HG03354 (cell line): Measurements from ENCODE around the gene HOXD13.

ENCODE experiments used
- ATAC-seq: cut with Tn5 transposase; IDR thresholded peaks from one replicate; pipeline ENCODE4 v1.9.1; 2021; ENCODE audit warnings: mild to moderate bottlenecking; ENCODE audit not compliant: unreplicated experiment, poor library complexity, severe bottlenecking

The HOXD13 gene

DNA sequence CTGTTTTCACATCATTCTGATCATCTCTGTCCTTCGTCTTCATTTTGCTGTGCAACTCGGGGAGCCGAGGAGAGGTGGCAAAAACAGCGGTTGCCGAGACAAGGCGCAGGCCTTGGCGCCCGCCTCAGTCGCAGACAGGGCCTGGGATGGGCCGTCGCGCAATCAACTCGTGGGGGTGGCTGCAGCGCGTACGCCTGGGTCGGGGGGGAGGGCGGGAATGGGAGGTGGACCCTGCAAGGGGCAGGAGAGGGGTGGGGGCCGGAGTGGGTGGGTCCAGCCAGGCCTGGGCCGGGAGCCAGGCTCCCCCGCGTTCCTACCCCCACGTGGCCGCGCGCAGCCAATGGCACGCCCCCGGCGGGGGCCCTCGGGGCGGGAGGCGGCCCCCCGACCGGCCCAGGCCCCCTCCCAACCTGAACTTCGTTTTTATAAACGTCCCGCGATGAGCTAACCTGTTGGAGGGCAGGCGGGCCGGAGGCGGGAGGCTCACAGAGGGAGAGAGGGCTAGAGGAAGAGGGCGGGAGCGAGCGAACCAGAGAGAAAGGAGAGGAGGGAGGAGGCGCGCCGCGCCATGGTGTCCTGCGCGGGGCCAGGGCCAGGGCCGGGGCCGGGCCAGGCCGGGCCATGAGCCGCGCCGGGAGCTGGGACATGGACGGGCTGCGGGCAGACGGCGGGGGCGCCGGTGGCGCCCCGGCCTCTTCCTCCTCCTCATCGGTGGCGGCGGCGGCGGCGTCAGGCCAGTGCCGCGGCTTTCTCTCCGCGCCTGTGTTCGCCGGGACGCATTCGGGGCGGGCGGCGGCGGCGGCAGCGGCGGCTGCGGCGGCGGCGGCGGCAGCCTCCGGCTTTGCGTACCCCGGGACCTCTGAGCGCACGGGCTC, at the start of gene HOXD13:
TSS of gene HOXD13 (plus strand) at position 452 of the 875 bp plus-strand sequence. CDS start at position 622, 170 bp downstream.
- no peak for ATAC-seq

DNA sequence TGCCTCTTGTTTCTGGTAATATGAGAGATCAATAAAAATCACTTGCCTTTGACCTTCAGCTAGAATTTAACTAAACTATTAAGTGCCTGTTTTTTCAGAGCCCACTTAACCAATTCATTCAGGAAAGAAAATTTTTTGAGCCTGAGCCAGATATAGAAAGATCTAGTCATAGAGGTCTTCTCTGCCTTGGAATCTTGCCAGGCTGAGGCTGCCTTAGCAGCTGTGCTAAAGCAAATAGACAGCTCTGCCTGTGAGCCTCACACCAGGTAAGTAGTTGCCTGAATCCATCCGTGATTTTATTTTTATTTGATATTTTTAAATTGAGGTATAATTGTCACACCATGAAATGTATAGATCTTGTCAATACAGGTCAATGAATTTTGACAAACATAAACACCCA, 36.1 kb upstream of the HOXD13 start:
- ATAC-seq = no peak

DNA sequence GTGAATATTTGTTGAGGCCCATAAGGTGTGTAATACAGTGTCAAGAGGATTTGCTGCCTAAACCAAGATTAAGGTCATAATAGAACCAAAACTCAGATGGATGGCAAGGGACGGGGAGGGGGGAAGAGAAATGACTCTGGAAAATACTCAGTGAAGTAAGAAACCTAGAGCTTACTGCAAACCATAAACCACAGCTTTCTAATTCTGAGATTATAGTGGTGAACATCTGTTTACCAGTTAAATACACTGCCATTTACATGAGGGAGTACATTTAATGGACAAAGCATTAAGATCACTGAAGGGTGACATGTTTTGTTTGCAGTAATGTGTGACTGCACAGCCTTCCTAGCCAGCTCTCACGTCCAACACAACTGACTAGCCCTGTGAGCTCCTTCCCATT, 28.6 kb upstream of the HOXD13 start:
- no peak for ATAC-seq

DNA sequence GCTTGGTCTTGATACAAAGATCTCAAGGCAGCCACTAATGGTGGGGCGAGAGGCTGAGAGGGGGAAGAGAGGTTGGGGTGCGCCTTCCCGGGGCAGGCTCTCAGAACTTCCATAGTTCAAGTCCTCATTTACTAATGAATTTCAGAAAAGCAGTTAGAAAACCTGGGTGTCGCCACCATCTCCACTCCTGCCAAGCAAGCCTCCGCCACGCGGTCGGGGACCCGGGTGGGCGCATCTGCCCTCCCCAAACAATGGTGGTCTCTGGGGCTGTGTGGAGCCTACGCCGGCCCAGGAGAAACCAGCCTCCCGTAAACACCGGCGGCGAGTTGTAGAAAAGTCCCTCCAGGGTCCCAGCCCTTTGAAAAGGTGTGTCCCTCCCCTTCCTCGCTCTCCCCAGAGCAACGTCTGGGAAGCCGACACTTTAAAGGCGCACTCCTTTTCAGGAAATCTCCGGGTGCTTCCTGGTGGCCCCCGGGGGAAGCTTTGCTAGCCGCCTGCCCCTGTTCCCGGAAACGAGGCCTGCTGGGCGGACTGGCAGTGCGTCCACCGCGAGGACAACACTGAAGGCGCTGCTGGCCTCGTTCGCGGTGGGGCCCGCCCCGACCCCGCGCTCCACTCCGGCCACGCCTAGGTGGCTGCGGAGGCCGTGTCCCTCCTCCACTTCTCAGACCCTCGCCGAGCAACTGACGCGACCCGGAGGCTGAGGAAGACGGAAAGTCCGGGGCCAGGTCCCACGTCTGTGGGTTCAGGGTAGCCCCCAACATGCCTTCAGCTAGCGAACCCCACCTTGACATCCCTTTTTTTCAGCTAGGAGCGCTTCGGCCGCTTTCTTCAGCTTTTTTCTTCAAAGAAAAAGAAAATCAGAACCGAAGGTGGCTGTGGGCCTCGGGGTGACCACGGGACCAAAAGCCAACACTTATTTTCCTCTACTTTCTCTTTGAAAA, 25.6 kb upstream of the HOXD13 start:
- no peak for ATAC-seq

DNA sequence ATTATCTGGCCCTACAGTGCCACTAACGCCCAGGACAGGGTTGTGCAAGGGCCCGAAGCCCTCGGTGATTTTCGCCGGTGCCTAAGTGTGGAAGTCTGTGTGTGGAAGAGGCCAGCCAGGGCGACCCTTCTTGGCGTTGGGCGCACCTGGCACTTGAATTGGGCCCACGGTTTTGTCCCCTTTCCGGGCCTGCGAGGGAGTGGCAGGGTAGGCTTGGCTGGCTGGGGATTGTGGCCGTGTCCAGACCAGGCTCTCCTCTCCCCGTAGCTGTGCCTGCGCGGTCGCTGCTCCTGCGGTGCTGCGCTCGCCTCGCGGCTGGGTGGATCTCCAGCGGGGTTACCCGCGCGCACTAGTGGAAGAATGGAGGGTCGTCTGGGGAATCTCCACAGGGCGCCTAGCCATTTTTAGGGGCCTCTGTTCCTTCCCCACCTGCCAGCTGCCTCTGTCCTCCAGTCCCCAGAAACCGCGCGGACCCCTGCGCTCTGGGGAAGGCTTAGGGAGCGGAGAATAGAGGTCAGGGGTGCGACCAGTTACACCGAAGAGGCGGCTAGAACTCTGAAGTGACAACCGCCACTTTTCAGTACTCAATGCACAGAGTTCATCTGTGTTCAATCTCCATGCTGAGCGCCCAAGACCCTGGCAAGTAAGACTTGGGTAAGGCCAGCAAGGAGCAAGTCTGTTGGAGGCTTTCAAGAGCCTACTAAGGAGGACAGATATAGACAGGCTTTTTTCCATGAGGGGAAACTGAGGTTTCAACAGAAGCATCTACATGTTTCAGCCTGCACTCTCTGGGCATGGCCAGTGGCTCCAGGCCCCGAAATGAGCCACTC, 24.7 kb upstream of the HOXD13 start:
- no peak for ATAC-seq

DNA sequence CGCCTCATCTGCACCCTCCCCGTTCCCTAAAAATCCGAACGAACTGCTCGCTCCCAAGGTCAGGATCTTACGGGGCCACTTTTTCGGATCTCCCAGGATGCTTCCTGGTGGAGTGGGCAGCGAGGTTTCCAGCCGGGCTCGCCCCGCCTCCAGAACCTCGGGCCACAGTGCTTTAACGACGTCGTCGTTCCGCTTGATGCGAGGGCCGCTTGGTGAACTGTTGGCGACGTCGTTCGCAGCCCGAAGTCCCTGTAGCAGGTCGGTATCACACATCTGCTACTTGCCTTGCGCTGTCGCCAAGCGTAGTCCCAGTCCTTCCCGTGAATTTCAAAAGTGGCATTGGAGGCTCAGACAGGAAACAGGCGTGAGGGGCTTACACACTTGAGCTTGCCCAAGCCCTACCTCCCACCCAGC, 24.1 kb upstream of the HOXD13 start:
- ATAC-seq = no peak

DNA sequence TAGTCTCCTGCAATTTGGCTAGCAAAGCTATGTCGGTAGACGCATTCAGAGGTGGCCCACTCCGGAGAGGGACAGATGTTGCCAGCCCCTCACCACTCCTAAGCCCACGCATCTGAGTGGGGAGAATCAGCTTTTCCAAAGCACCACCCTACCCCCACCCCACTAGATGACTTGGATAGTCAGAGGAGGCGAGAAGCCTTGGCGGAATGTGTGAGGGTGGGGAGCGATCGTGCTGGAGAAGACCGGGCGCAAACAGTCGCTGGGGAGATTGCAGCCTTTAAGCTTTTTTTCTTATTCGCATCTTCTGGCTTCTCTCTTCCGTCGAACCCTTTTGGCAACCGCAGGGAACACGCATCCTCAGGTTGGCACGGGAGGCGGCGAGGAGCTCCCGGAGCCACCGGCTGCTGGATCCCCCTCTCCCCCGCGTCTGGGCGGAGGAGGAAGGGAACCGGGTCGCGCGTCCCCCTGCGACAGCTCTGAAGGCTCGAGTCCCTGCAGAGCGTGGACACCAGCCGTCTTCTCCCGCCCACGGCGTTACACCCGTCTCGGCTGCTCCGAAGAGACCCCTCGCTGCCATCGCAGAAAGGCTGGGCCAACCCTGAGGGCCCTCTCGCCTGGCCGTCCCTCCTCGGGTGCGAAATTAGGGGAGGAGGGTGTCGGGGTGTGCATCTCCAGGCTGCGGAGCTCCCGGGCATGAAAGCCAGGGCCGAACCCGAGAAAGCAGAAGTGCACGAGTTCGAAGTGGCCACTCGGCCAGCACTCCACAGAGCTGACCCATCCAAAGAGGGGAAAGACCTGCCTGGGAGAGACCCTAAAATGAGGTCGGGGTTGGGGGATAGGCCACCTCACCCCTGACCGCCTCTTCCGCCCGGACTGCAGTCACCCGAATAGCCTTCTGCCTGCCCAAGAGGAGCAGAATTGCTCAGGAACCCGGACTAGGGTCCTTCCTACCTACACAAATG, 20.9 kb upstream of the HOXD13 start:
- no peak for ATAC-seq

DNA sequence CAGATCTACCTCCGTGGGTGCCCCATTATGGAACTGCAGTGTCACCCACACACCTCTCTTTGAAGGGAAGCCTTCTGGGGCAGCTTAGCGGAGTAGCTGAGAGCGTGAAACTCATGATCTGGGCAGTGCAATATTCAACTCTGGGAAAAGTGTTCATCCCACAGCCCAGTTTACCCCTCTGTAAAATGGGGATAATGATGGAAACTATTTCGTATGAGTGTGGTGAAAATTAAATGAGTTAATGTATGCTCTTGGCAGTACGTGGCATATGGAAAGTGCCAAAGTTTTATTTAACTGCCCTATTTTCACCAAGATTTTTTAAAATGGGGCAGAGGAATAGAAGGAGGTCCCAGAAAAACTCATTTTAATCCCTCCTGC, 20.2 kb upstream of the HOXD13 start:
- ATAC-seq = no peak

DNA sequence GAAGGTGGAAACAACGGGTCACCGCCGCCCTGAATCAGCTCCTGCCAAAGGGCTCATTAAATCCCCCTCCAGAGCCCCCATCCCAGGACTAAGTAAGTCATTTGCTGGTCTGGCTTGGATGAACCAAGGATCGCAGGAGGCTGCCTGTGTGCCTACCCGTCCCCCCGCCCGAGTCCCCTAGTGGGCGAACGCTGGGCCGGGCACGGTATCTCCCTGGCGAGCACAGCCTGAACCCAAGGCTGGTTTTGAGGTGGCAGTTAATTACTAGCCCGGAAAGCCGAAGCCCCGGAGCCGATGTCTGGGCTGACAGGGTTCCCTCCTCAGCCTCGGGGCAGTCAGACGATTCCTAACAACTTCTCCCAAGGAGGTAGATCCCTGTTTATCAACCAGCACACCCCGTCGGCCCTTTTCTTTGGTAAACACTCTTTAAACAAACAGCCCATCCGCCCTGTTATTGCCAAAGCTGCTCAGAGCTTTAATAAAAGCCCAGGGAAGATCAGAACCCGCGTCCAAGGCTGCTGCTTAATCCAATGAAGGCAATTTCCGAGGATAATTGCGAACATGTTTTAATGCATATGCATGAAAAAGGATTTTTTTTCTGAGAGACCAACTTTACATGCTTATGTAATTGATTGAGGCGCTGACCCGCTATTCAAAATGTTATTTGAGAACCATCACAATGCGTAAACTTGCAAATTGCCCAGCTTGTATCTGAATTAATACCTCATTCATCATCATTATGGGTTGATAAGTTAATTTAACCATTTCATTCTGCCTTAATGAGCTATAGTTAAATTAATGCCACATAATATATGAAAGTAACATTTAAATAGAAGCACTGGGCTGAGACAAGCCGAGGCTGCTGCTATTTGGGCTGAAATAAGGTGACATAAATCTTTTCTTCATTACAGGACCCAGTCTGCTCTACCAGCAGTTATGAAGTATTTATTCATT, 19.3 kb upstream of the HOXD13 start:
- ATAC-seq = no peak

DNA sequence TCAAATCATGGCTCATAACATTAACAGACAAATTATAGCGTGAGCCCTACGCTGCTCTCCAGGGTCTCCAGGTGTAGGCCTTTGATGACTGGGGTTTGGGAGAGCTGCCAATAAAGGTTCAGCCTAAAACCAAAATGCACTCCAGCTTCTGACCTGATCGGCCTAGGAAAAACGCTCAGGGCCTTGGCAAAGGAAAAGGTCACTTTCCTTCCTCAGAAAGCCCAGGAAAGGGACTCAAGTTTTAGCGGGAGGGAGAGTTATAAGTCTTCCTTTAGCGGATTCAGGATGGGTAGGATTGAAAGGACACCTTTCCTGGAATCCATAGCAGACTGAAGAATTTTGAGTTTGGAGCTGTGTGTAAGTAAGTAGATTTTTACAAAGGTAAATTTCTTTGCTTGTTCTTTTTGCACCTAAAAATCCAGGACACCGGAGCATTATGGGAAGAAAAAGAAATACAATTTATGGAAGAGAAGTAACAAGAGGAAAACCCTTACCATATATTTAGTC, 17.5 kb upstream of the HOXD13 start:
- ATAC-seq = no peak

DNA sequence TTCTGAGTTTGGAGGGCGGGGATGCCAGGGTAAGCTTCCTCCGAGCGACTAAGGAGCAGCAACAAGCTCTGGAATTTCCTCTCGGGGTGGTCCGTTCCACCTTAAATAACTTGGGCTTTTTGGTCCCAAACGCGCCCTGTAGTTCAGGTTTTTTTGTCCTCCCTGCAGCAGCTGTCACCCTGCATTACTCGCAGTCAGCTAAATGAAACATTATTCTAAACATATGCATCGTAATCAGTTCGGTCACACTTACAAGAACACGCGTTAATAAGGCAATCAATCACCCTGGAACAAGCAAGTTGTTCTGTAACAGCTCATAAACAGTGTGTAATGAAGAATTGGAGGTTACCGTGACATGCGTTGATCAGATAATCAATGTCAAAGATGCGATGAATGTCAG, 17.0 kb upstream of the HOXD13 start:
- ATAC-seq = no peak

DNA sequence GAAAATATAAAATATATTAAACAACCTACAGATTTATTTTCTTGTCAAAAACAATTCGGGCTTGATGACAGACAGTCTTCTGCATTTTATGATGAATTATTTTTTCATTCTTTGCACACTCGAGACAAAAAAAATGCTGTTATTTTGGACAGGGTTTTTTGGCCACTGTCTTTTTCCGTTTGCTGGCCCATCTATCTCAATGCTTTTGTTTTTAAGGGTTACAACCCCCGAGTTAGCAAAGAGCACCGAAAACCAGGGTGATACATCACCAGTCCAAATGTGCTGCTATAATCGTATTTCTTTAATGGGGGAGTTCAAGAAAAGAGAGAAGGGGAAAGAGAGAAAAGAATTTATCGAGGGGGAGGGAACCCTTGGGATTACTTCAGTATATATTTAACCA, 16.5 kb upstream of the HOXD13 start:
- ATAC-seq = no peak

DNA sequence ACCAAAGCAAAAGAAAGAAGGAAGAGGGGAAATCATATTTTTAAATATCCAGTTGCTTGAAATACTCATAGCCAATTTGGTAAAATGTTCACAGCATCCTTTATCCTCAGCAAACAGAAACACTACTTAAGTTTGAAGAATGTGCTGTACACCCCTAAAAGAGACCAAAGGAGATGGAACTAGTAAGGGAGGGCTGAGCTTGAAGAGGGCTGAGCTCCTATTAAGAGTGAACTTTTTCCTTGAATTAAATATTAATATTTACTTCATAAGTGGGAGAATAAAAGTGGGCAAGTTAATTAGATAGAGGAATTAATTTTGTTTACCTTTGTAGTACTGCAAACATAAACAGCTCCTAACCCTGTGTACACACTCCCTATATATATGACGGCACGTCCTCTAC, 15.7 kb upstream of the HOXD13 start:
- no peak for ATAC-seq

DNA sequence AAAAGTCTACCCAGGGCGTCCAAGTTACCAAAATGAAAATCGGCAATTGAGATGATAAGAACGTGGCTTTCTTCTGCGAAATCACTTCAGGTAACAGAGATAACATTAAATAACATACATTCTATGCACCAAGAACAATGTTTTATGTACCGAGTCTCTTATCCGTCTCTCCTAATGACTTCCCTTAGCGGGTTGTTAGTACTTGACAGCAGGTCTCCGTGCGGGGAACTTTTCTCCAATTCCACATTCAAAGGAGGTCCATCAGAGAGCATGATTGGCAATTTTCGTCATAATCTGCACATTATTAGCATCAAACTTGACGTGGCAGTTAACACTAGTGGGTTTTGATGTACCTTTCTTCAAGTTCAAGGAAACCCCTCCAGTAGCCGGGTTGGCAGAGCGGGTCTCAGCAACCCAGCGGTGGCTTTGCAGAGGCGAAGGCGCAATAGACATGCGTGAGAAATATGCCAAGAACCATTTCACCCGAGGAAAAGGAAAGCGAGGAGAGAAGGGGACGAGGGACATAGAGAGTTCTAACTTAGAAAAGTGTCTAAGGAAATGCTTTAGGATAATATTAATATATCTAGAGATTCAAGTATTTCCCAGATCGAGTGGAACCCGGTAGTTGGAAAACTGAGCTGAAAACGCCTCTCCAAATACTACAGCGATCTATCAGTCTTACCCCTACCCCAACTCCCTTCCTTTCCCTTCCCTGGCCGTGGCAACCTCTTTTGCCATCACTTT, 13.8 kb upstream of the HOXD13 start:
- no peak for ATAC-seq

DNA sequence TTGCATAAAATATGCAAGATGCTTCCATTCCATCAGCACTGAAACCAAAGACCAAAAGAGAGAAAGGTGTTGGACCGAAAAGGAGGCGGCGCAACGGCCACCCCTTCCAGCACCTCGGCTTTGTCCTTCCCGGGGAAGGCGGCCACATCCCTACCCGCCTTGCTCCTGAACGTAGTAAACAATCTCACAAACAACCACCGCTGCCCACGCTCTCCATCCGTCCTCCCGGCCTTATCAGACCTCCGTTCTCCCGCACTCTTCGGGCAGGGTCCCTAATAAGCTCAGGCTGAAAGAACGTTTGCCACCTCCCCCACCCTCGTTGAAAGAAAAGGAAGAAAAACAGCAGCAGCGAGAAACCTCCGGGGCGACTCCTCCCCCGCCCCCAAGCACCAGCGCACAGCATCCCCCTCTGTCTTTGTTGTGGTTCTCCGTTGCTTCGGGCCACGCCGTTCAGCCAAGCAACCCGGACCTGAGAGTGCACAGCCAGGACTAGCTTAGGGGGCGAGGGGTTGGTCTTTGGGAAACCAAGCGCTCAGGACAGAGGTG, 13.2 kb upstream of the HOXD13 start:
- ATAC-seq = no peak

DNA sequence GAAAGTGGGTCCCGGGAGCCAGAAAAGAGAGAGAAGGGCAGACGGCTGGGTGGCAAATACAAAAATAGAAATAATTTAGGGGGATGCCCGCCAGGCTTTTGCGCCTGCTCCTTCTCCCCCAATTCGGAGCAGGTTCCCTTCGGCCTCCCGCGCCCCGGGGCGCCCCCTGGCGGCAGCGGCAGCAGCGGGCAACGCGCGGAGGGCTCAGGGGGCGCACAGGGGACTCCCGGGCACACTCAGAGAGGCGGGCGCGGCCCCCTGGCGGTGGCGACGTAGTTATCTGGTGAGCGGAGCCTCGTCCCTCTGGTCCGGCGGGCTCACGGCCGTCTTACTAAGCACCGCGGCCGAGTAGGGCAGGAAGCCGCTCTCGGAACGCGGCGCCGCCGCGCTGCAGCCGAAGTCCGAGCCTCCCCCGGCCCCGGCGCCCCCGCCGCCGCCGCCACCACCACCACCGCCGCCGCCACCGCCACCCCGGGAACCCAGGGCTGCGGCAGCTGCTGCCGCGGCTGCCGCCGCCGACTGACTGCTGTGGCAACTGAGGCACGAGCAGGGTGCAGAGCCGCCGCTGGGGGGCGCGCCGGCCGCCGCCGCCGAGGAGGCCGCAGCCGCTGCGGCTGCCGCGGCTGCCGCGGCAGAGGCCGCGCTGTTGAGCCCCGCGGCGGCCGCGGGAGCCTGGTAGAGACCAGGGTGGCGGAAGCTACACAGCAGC, 12.5 kb upstream of the HOXD13 start:
- no peak for ATAC-seq
